Ishikawa (cell line): ENCODE data around the gene OR2W3.

Source experiments
- CEBPB ChIP-seq: IDR thresholded peaks from 2 replicates; pipeline ENCODE4 v1.6.1; 2012
- CREB1 ChIP-seq: IDR thresholded peaks from 2 replicates; pipeline ENCODE4 v1.6.1; 2012; ENCODE audit warnings: low read depth
- EGR1 ChIP-seq: IDR thresholded peaks from 2 replicates; pipeline ENCODE4 v1.6.1; 2012
- EP300 ChIP-seq: IDR thresholded peaks from 2 replicates; pipeline ENCODE4 v1.6.1; 2012; ENCODE audit warnings: borderline replicate concordance
- FOXM1 ChIP-seq: IDR thresholded peaks from 2 replicates; pipeline ENCODE4 v1.6.1; 2012; ENCODE audit warnings: low read depth, borderline replicate concordance
- MAX ChIP-seq: IDR thresholded peaks from 2 replicates; pipeline ENCODE4 v1.6.1; 2012
- NFIC ChIP-seq: IDR thresholded peaks from 2 replicates; pipeline ENCODE4 v1.6.1; 2012
- RAD21 ChIP-seq: IDR thresholded peaks from 2 replicates; pipeline ENCODE4 v1.6.1; 2012; ENCODE audit warnings: low read depth
- REST ChIP-seq: IDR thresholded peaks from 2 replicates; pipeline ENCODE4 v1.6.1; 2012; ENCODE audit warnings: low read depth, mild to moderate bottlenecking
- TAF1 ChIP-seq: IDR thresholded peaks from 2 replicates; pipeline ENCODE4 v1.6.1; 2012; ENCODE audit warnings: low read depth, mild to moderate bottlenecking
- TCF12 ChIP-seq: IDR thresholded peaks from 2 replicates; pipeline ENCODE4 v1.6.1; 2012; ENCODE audit warnings: low read depth
- TEAD4 ChIP-seq: IDR thresholded peaks from 2 replicates; pipeline ENCODE4 v1.6.1; 2012
- USF1 ChIP-seq: IDR thresholded peaks from 2 replicates; pipeline ENCODE4 v1.6.1; 2012
- YY1 ChIP-seq: IDR thresholded peaks from 2 replicates; pipeline ENCODE4 v1.6.1; 2012; ENCODE audit warnings: low read depth
- ZBTB7A ChIP-seq: IDR thresholded peaks from 2 replicates; pipeline ENCODE4 v1.6.1; 2012; ENCODE audit warnings: low read depth

Gene OR2W3

GRCh38 chr1:247854899-247855545, 40.4 kb upstream of the OR2W3 start:
- TF ChIP-seq CREB1 = no peak
- TF ChIP-seq EGR1 = no peak
- no peak for TF ChIP-seq TAF1
- TF ChIP-seq RAD21 = no peak
- no peak for TF ChIP-seq YY1
- TF ChIP-seq EP300 = no peak
- TF ChIP-seq USF1 = no peak
- no peak for TF ChIP-seq CEBPB
- TF ChIP-seq REST = no peak
- TF ChIP-seq TEAD4 = no peak
- TF ChIP-seq TCF12 = no peak
- no peak for TF ChIP-seq NFIC
- TF ChIP-seq FOXM1 = no peak
- no peak for TF ChIP-seq ZBTB7A
- TF ChIP-seq MAX = no peak

- no peak for TF ChIP-seq CEBPB
- TF ChIP-seq MAX = no peak
- no peak for TF ChIP-seq EGR1
- TF ChIP-seq CREB1 = no peak
- no peak for TF ChIP-seq ZBTB7A
- TF ChIP-seq USF1 = no peak
- TF ChIP-seq NFIC = no peak
- TF ChIP-seq REST = no peak
- no peak for TF ChIP-seq RAD21
- TF ChIP-seq YY1 = no peak
- no peak for TF ChIP-seq TEAD4
- TF ChIP-seq EP300 = no peak
- no peak for TF ChIP-seq TAF1
These were observed 39.5 kb upstream of the OR2W3 start for GRCh38 chr1:247855911-247856310.

GRCh38 chr1:247857069-247857984, 38.1 kb upstream of the OR2W3 start, which contains the start of gene TRIM58:
TSS of gene TRIM58 (plus strand) at chr1:247857187. CDS start at chr1:247857247, 60 bp downstream.
- no peak for TF ChIP-seq EP300
- no peak for TF ChIP-seq CREB1
- no peak for TF ChIP-seq YY1
- TF ChIP-seq MAX = no peak
- no peak for TF ChIP-seq RAD21
- no peak for TF ChIP-seq EGR1
- TF ChIP-seq REST = no peak
- no peak for TF ChIP-seq USF1
- TF ChIP-seq TCF12 = no peak
- TF ChIP-seq CEBPB = no peak
- TF ChIP-seq ZBTB7A = no peak
